DOHH2 (cell line): Measurements from ENCODE around the gene PPP4R3A.
"Not testable (repeated sequence)": the region's sequence is repeated elsewhere in the genome, so short reads cannot be mapped to it uniquely, and the experiment has no call there.

Source experiments
- CTCF ChIP-seq: fragments of 200-600 bp; sonication (generic); IDR thresholded peaks from one replicate; pipeline ENCODE4 v1.5.1; 2014; ENCODE audit warnings: antibody characterized with exemption, mild to moderate bottlenecking, low read depth, low read length; ENCODE audit not compliant: poor library complexity, severe bottlenecking
- EZH2phosphoT487 ChIP-seq: fragments of 200-600 bp; sonication (generic); IDR thresholded peaks from 2 replicates; pipeline ENCODE4 v1.6.1; 2017; ENCODE audit warnings: borderline replicate concordance, mild to moderate bottlenecking, antibody characterized with exemption, low read length, moderate library complexity, mixed read lengths

GRCh38 chr14:91428931-91429330, 81.2 kb downstream of the PPP4R3A start:
- not testable (repeated sequence) for TF ChIP-seq CTCF, EZH2phosphoT487
